GM11168 (cell line): ENCODE measurements around the gene GTF3C4.

Source experiments
- in situ Hi-C: fragments of 300-500 bp; cut with MboI; formaldehyde crosslinking; loops from one replicate; pipeline ENCODE4 v1.12.0; 2022; ENCODE audit warnings: low sequenced_read_pairs; ENCODE audit not compliant: unreplicated experiment

GTF3C4 gene, protein sequence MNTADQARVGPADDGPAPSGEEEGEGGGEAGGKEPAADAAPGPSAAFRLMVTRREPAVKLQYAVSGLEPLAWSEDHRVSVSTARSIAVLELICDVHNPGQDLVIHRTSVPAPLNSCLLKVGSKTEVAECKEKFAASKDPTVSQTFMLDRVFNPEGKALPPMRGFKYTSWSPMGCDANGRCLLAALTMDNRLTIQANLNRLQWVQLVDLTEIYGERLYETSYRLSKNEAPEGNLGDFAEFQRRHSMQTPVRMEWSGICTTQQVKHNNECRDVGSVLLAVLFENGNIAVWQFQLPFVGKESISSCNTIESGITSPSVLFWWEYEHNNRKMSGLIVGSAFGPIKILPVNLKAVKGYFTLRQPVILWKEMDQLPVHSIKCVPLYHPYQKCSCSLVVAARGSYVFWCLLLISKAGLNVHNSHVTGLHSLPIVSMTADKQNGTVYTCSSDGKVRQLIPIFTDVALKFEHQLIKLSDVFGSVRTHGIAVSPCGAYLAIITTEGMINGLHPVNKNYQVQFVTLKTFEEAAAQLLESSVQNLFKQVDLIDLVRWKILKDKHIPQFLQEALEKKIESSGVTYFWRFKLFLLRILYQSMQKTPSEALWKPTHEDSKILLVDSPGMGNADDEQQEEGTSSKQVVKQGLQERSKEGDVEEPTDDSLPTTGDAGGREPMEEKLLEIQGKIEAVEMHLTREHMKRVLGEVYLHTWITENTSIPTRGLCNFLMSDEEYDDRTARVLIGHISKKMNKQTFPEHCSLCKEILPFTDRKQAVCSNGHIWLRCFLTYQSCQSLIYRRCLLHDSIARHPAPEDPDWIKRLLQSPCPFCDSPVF

DNA sequence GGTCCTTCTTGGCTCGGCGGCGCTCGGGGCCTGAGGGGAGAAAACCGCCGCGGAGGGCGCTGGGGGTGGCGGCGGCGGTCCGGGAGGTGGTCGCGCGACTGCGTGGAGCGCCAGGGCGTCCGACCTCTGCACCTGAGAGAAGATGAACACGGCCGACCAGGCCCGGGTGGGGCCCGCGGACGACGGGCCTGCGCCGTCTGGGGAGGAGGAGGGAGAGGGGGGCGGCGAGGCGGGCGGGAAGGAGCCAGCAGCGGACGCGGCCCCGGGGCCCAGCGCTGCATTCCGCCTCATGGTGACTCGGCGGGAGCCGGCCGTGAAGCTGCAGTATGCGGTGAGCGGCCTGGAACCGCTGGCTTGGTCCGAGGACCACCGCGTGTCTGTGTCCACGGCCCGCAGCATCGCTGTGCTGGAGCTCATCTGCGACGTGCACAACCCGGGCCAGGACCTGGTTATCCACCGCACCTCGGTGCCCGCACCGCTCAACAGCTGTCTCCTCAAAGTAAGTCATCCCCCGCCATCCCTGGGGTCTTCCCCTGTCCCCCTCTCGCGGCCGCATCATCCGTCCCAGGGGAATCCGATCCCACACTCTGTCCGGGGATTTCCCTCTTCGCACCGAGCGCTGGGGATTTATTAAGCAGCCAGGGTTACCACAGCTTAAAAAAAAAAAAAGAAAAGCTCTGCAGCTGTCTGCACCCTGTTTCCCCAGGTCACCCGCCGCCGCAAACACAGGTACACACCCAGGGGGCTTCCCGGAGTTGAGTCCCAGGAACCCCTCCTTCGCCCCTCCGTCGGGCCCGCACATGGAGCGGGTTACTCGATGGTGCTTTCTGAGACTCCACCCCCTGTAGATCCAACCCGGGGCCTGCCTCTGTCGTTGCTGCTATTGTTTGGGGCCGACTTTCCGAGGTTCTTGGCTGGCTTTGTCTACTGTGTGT lies at the start of gene GTF3C4:
GTF3C4 (plus strand) TSS at position 8 of the 935 bp plus-strand sequence; CDS start at position 143, 135 bp downstream.
- in situ Hi-C loops, result no loop called here

DNA sequence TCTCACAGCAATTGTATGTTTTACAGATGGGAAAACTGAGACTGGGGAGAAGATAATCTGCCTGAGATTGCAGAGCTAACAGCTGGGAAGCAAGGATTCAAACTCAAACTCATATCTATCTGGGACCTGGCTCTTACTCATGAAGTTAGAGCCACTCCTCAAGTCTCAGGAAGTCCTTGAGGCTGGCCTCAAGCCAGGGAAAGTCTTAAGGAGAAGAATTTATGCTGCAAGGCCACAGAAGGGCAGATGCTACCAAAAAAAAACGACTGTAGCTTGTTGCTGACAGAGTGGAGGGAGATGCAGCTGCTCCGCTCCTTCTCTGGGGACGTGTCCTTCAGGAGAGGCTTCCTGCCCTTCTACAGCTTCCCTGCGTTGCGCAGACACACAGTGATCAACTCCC lies 48.1 kb upstream of the GTF3C4 start:
- in situ Hi-C loops, result no loop called here

GRCh38 chr9:132626285-132626684 lies 44.0 kb upstream of the GTF3C4 start:
- in situ Hi-C loops, result no loop called here

GRCh38 chr9:132627106-132627505 lies 43.2 kb upstream of the GTF3C4 start:
- in situ Hi-C loops, result no loop called here

GRCh38 chr9:132627594-132627993 lies 42.7 kb upstream of the GTF3C4 start:
- in situ Hi-C loops, result no loop called here

DNA sequence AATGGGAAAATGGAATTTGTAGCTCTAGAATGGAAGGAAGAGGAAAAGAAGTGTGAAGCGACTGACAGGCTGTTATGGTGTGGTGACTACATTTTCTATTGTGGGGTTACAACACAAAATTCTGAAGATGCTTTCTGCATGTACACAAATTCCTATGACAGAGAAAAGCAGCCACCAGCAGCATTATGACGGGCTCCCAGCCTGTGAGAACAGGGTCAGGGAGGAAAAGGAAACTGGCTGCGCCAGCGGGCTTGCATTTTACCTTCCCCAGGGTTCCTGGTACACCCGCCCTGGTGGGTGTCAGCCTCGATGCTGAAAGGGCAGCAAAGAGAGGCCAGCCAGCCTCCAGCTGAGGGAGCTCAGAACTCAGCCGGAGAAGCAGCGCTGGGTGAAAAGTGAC lies 41.5 kb upstream of the GTF3C4 start:
- in situ Hi-C loops, result no loop called here

- in situ Hi-C loops, result no loop called here
These were observed 40.1 kb upstream of the GTF3C4 start for GRCh38 chr9:132630116-132630515.

- in situ Hi-C loops, result no loop called here
These were observed 39.5 kb upstream of the GTF3C4 start for GRCh38 chr9:132630811-132631210.

GRCh38 chr9:132631280-132631679 lies 39.0 kb upstream of the GTF3C4 start:
- in situ Hi-C loops, result no loop called here

DNA sequence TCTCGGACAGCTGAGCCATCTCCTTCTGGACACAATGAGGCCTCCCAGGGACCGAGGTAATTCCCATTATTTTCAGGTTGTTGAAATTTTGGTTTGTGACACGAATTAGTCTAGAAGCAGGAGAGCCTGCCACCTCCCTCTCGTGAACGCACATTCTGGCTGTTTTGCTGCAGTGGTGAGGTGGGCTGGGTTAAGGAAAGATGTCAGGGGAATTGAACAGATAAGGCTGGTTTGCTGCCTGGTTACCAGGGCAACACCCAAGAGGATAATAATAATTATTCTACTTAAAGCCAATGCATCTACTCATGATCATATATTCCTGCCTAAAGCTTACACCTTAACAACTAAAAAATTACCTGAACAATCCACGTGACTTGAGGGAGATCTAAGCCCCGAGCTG lies 38.6 kb upstream of the GTF3C4 start:
- in situ Hi-C loops, result no loop called here

GRCh38 chr9:132632413-132633129 lies 37.7 kb upstream of the GTF3C4 start:
- in situ Hi-C loops, result no loop called here

DNA sequence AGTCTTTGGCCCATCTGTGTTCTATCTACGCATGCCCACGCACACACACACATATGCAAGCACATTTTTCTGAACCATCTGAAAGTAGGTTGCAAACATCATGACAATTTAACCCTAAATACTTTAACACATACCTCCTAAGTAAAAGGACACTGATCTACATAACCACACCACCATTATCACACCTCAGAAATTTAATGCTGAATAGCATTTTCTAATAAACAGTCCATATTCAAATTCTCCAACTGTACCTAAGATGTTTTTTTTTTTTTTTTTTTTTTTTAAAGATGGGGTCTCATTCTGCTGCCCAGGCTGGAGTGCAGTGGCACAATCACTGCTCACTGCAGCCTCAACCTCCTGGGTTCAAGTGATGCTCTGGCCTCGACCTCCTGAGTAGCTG lies 35.9 kb upstream of the GTF3C4 start:
- in situ Hi-C loops, result no loop called here

DNA sequence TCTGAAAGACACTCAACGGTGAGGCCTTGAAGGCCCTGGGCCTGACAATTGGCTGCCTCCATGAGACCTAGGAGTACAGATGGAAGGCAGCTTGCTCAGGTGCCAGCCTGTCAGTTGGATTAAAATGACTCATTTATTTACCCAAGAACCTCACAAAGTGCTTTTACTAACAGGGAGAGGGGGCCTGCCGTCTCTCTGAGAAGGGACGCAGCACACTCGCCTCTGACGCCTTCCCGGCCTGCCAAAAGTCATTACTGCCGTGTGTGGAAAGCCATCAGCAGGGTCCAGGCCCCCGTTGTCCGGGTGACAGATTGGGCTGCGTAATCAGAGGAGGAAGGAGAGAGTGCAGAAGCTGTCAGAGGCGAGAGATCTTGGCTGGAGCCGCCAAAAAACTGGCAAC lies 32.9 kb upstream of the GTF3C4 start:
- in situ Hi-C loops, result no loop called here

GRCh38 chr9:132637801-132638200 lies 32.5 kb upstream of the GTF3C4 start:
- in situ Hi-C loops, result no loop called here

- in situ Hi-C loops, result no loop called here
These were observed 32.0 kb upstream of the GTF3C4 start for GRCh38 chr9:132638240-132638639.

- in situ Hi-C loops, result no loop called here
These were observed 30.9 kb upstream of the GTF3C4 start for GRCh38 chr9:132639322-132639721.

- in situ Hi-C loops, result no loop called here
These were observed 29.0 kb upstream of the GTF3C4 start for GRCh38 chr9:132641216-132641615.

DNA sequence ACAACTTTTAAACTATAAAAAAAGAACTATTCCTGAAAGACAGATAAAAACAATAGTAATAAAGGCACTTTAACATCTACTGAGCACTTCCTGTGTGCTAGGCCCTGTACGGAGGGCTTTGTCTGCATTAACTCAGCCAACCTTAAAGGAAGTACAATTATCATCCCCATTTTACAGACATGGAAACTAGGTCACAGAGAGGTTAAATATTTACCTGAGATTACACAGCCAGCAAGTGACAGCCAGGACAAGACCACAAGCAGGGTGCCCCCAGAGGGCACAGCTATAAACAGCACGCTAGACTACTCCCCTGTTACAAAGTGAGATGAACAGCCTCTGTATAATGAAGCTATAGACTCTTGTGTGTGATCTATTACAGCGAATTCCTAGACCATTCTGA lies 26.0 kb upstream of the GTF3C4 start:
- in situ Hi-C loops, result no loop called here

DNA sequence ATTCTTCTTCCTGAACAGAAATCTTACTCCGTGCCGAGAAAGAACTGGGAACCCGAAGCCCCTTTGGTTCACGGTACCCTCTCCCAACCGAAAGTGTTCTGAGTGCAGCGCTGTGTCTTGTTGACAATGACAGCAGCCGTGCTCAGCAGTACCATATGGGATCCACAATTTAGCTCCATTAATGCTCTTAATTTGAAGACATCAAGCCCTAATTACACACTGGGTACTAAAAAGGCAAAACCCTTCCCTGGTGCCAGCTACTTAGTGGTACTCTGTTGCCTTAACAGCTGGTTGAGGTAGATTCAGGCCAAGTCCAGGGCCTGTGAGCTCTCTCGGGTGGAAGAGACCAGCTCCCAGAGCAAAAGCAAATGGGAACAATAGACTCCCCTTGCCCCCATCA lies 25.0 kb upstream of the GTF3C4 start:
- in situ Hi-C loops, result no loop called here

DNA sequence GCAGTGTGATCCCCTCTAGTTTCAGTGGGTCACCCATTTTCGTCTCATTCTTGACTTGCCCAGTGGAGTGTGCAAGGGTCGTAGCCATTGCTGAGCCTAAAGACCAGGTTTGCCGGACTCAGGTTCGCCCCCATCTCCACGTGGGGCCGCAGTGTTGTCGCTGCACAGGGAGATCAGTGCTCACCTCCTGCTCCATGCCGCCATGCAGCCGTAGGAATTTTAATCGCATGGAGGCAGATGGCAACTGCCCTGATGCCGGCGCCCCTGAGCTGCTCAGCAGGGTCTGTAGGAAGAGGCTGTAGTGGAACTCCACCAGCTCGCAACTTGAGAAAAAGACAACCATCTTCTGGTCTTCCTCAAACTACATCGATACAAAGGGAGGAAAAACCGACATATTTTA lies 24.6 kb upstream of the GTF3C4 start:
- in situ Hi-C loops, result no loop called here
